GM12873 (cell line): Measurements from ENCODE around the gene PER1.

ENCODE experiments used
- TF ChIP-seq, protein P1 (sequence below): IDR thresholded peaks from 2 replicates; pipeline ENCODE4 v1.5.1; 2012; ENCODE audit warnings: low read depth, mild to moderate bottlenecking, moderate library complexity, low read length, control low read depth; ENCODE audit not compliant: insufficient read depth; ENCODE audit errors: missing control alignments

Gene PER1

DNA sequence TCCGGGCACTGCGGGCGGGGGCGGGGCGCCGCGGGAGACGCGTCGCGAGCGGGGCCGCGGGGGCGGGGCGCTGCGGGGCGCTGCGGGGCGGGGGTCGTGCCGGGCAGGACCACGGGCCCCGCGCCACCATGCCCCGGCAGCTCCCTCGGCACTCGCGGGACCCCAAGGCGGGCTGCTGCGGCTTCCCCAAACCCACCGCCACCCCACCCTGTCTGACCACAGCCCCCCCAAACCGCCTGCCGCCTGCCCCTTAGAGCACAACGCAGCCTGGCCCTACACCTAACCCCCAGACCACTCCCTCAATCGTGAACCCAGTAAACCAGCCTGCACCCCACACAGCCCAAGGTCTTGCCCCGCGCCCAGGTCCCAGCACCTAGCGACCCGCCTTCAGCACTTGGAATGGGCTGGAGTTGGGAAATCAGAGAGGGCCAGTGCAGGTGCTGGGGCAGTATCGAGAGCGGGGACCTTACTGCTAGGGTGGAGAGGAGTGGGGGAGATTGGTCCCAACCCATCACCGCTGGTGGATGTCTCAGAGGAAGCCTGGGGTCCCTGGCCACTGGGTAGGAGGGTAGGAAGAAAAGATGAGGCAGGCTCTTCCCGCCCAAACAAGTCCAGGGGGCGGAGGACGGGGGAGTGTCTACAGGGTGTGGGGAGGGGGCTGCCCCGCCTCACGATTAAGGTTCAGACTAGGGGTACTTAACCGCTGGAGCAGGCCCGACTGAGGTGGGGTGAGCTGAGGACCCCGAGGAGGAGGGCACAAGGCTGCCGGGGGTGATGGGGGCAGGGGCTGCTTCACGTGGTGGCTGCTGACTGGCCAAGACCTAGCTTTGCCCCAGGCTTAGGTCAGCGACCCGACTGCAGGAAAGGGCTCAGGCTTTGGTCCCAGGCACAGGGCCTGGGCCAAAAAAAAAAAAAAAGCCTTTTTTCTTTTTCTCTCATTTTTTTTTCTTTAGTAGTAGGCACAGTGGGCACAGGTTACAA lies 11.1 kb upstream of the PER1 start:
- TF ChIP-seq, protein P1, sequence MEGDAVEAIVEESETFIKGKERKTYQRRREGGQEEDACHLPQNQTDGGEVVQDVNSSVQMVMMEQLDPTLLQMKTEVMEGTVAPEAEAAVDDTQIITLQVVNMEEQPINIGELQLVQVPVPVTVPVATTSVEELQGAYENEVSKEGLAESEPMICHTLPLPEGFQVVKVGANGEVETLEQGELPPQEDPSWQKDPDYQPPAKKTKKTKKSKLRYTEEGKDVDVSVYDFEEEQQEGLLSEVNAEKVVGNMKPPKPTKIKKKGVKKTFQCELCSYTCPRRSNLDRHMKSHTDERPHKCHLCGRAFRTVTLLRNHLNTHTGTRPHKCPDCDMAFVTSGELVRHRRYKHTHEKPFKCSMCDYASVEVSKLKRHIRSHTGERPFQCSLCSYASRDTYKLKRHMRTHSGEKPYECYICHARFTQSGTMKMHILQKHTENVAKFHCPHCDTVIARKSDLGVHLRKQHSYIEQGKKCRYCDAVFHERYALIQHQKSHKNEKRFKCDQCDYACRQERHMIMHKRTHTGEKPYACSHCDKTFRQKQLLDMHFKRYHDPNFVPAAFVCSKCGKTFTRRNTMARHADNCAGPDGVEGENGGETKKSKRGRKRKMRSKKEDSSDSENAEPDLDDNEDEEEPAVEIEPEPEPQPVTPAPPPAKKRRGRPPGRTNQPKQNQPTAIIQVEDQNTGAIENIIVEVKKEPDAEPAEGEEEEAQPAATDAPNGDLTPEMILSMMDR, result no peak

DNA sequence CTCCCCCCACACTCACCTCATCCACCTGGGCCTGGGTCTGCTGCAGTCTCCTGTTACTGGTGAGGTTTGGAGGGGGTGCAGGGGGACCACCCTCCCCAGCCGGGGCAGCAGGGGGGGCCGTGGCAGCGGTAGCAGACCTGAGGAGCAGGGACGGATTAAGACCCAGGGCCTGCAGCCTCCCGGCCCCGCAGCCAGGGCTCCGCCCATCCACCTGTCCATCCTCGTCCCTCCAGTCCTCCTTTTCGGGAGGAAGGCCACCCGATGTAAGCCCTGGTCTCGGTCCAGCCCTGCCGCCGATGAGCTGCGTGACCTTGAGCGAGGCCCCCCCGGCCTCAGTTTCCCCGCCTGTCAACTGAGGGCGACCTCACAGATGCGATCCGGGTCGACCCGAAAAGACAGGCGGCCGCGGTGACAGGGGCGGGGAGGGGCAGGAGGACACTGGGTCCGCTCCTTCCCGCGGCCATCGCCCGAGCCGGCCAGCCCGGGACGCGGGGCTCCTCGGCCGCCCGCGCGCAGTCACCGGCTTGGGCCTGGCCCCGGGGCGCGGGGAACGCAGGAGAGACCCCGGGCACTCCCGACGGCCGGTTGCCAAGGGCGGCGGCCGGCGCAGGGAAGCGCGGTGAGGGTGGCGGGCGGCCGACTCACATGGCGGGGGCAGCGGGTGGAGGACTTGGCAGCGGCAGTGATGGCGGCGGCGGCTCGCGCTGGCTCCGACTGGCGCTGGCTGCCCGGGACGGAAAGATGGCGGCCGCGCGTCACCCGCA lies 10.2 kb upstream of the PER1 start, which contains the start of gene VAMP2:
Gene VAMP2, minus strand, starts transcription at position 716 of the 764 bp plus-strand sequence. Its CDS starts 69 bp downstream, at position 647.
- TF ChIP-seq, protein P1, result no peak

DNA sequence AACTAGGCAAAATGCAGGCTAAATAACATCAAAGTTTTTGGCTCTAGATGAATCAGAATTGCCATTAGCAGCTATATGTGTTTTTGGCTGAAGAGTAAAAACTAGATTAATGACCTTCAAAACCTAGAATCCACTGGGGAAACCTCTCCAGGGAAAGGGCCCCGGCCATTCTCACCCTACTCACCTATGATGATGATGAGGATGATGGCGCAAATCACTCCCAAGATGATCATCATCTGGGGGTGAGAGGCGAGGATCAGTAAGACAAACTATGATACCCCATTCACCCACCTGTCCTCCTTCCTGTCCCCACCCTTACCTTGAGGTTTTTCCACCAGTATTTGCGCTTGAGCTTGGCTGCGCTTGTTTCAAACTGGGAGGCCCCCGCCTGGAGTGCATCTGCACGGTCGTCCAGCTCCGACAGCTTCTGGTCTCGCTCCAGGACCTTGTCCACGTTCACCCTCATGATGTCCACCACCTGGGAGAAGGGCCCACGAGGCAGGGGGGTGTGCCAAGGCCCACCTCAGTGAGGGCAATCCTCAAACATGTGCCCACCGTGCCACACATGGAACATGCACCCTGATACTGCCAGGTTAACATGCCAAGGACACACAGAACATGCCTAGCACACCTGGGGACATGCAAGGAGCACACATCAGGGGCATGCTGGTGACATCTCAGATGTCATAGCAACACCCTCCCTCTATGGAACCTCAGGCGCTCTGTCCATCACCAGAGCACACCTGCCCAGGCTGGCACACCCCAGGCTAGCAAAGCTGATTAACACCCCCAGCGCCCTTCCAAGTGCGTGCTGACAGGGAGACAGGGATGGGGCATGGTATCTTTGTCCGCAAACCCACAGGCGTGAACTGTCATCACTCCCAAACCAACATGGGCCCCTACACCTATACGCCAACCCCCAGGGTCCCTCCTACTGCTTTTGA lies 9.4 kb upstream of the PER1 start:
- TF ChIP-seq, protein P1, result no peak

DNA sequence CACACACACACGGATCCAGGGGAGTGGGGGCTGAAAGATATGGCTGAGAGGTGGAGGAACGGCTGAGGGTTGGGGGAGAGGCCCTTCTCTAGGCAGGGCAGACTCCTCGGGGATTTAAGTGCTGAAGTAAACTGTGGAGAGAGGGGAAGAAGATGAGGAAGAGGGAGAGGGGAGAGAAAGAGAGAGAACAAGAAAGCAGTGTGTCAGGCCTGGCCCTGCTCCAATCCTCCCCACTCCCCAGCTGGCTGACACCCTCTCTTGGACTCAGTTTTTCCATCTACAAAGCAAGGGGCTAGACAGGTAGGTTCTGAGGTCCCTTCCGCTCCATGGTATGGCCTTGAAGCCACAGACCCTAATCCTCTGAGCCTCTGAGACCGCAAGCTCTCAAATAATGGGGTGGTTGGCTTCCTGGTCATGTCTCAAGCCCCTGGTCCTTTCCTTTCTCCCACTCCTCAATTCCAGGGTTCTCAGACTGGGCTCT lies 8.6 kb upstream of the PER1 start:
- TF ChIP-seq, protein P1, result no peak

DNA sequence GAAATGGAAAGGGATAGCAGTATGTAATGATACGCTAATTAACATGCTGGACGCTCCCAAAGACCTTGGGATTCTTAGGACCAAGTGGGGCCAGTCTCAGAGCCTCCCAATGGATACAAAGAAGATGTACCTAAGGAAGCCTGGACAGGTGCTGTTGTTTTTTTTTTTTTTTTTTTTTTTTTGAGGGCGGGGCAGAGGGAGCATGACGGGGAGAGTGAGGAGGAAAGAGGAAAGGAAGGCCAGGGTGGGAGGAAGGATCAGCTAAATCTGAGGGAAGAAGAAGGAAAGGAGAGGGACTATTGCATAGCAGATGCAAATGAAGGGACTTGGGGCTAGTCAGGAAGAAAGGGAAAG lies 8.0 kb upstream of the PER1 start:
- TF ChIP-seq, protein P1, result no peak

DNA sequence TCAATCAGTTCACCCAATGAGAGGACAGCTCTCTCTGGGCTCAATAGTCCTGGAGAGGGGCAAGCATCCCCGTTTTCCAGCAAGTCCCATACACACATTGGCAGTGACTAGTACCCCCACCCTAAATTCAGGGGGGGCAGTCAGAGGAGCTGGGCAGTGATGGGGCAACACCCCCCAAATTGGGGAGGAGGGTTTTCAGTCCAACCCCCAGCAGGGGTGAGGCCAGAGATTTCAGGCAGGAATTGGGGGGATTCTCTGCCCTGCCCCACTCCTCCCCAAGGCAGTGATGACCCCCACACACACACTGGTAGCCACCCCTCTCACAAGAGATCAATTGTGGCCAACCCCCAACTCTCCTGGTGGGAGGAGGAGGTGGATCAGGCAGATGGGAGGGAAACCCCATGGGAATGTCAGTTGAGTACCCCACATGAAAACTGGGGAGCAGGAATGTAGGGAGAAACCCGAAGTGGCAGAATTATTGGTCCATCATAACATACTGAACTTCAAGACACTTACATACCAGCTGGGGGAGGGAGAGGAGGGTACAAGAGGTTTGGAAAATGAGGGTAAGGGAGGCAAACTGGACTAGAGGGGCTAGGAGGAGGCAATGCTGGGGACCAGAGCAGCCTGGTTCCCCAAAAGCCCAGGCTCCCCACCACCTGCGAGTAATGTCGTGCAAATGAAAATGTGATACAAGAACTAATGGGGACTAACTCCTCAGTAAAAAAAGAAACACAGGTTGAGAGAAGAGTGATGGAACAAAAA lies 7.4 kb upstream of the PER1 start:
- TF ChIP-seq, protein P1, result peak; percentile 1
